ENCODE results near the gene ADCY1.
"Not testable (repeated sequence)": the region's sequence is repeated elsewhere in the genome, so short reads cannot be mapped to it uniquely, and the experiment has no call there.

GRCh38 chr7:45731692-45732443, 157.7 kb downstream of the ADCY1 start:
- TF ChIP-seq YY1 (IDR thresholded peaks at IDR 0.05; ENCODE audit: insufficient read depth, insufficient read length); SUZ12 (IDR thresholded peaks at IDR 0.05; ENCODE audit: extremely low read depth, insufficient read depth, insufficient read length): not testable (repeated sequence)

Data from NT2/D1 (cell line).